ENCODE results near the gene EEF1AKMT3.

- no peak for TF ChIP-seq SP1 (IDR thresholded peaks at IDR 0.05)
- no peak for TF ChIP-seq SUZ12 (IDR thresholded peaks at IDR 0.05)
- no peak for TF ChIP-seq FOXA1 (IDR thresholded peaks at IDR 0.05)
- TF ChIP-seq TARDBP (IDR thresholded peaks at IDR 0.05): no peak
- TF ChIP-seq HDGF (IDR thresholded peaks at IDR 0.05; ENCODE audit: borderline replicate concordance): no peak
- TF ChIP-seq NFRKB (IDR thresholded peaks at IDR 0.05): no peak
- TF ChIP-seq L3MBTL2 (conservative IDR thresholded peaks at IDR 0.05): no peak
- no peak for TF ChIP-seq FOXM1 (IDR thresholded peaks at IDR 0.05; ENCODE audit: borderline replicate concordance)
- TF ChIP-seq CTBP1 (IDR thresholded peaks at IDR 0.05; ENCODE audit: borderline replicate concordance): no peak
- TF ChIP-seq FOXK2 (IDR thresholded peaks at IDR 0.05): no peak
These were observed 19.8 kb upstream of the EEF1AKMT3 start for GRCh38 chr12:57752668-57753000.
